Lung (tissue), 12 donors: ENCODE measurements around the gene KCNJ4. TPM values are rescaled to one million over a fixed set of nuclear protein-coding genes. Genes with fewer than 3 reads are reported as not detected.

Experiments
- ATAC-seq: fragments of 200-7000 bp; cut with Tn5 transposase; one replicate; pipeline ENCODE4 v1.9.1; 2020; ENCODE audit warnings: moderate number of reproducible peaks; ENCODE audit not compliant: insufficient read depth, low FRiP score
- DNase-seq, 3 donors: peaks; one replicate each; pipeline ENCODE4 v3.0.0-alpha.2; 2013 to 2017
- H3K27ac ChIP-seq, 2 donors: one replicate each; pipeline ENCODE4 v1.5.1; 2013; ENCODE audit warnings: mild to moderate bottlenecking in 2 of 2, moderate library complexity in 2 of 2, control low read depth in 1 of 2, inconsistent platforms in 1 of 2, low read depth in 1 of 2, low read length in 1 of 2
- H3K27me3 ChIP-seq, 3 donors: one replicate each; pipeline ENCODE4 v1.5.1; 2013; ENCODE audit warnings: low read length in 2 of 3; ENCODE audit not compliant: control insufficient read depth in 3 of 3, insufficient read depth in 3 of 3
- H3K36me3 ChIP-seq, 4 donors: one replicate each; pipeline ENCODE4 v1.5.1; 2013; ENCODE audit warnings: low read length in 4 of 4, mild to moderate bottlenecking in 1 of 4, moderate library complexity in 1 of 4; ENCODE audit not compliant: control insufficient read depth in 4 of 4, insufficient read depth in 4 of 4
- H3K4me1 ChIP-seq, 5 donors: one replicate each; pipeline ENCODE4 v1.5.1; 2013; ENCODE audit warnings: low read length in 5 of 5, mild to moderate bottlenecking in 2 of 5, moderate library complexity in 1 of 5; ENCODE audit not compliant: control insufficient read depth in 5 of 5, insufficient read depth in 5 of 5
- H3K4me3 ChIP-seq: one replicate; pipeline ENCODE4 v1.5.1; 2013; ENCODE audit warnings: mild to moderate bottlenecking, control low read depth, moderate library complexity
- H3K9ac ChIP-seq, 2 donors: one replicate each; pipeline ENCODE4 v1.5.1; 2013; ENCODE audit warnings: low read length in 2 of 2, control low read depth in 1 of 2; ENCODE audit not compliant: insufficient read depth in 1 of 2
- H3K9me3 ChIP-seq, 4 donors: one replicate each; pipeline ENCODE4 v1.5.1; 2013; ENCODE audit warnings: low read length in 3 of 4, mild to moderate bottlenecking in 1 of 4, moderate library complexity in 1 of 4; ENCODE audit not compliant: control insufficient read depth in 4 of 4, insufficient read depth in 3 of 4
- CTCF ChIP-seq: IDR thresholded peaks from 2 replicates; pipeline ENCODE4 v1.5.1; 2012; ENCODE audit warnings: mild to moderate bottlenecking; ENCODE audit errors: control extremely low read depth, extremely low read depth
- WGBS, 2 donors: extraction: QIAGEN DNeasy Blood & Tissue Kit; methylation state at CpG; one replicate each; pipeline ENCODE4 v1.1.7; 2013; 5-methylcytosine and 5-hydroxymethylcytosine counted together
- polyA plus RNA-seq, 2 donors: library from polyadenylated mRNA; stranded (reverse); fragments of 200-250 nt; gene quantifications; one replicate each; pipeline ENCODE4 v1.2.1, GENCODE V29; 2013
- total RNA-seq, 2 donors: library from RNA; depleted of rRNA in 1 of 2; stranded (reverse); fragments of >200 nt in 1 of 2; gene quantifications; one replicate each; pipeline ENCODE4 v1.2.1, GENCODE V29; 2014 to 2021
- donor health status: control.
- donor health status: control.
- donor health status: Bipolar disorder and iron deficiency.
- donor health status: healthy.
- donor health status: DM: yes; HTN: yes; CAD: no.

The KCNJ4 gene
- total and polyA plus RNA-seq, 4 donors = not detected

- no peak overlapping the region for H3K27ac ChIP-seq
- no peak for ATAC-seq
- 89 to 93% methylated on average over 7 of the region's 7 CpGs for WGBS, 2 donors
Measured at GRCh38 chr22:38414009-38414395, 41.0 kb downstream of the KCNJ4 start.

GRCh38 chr22:38413085-38414008, 41.7 kb downstream of the KCNJ4 start:
- Histone ChIP-seq H3K36me3 (no peaks in the 10 kb centered on the region), H3K9ac (no peak overlapping the region), H3K27ac (peak overlapping the region in 1 of 2 donors; percentile 12), H3K4me3 (no peak overlapping the region), H3K9me3 (no peaks in the 10 kb centered on the region), H3K4me1 (peaks cover 0 to 6% (median 3%) of the 10 kb centered on the region in 5 donors), H3K27me3 (no peaks in the 10 kb centered on the region)
- peak; percentile 15 to 22 (median 16) for DNase-seq
- no peak for TF ChIP-seq CTCF
- no peak for ATAC-seq
- 46 to 64% methylated on average over 20 of the region's 20 CpGs for WGBS, 2 donors

More at GRCh38 chr22:38414009-38414395, 41.0 kb downstream of the KCNJ4 start:
- H3K36me3 ChIP-seq = no peaks in the 10 kb centered on the region
- TF ChIP-seq CTCF = no peak
- H3K27me3 ChIP-seq = no peaks in the 10 kb centered on the region
- peak in 1 of 3 donors; percentile 8 for DNase-seq
- no peak overlapping the region for H3K9ac ChIP-seq
- no peaks in the 10 kb centered on the region for H3K9me3 ChIP-seq
- H3K4me3 ChIP-seq = no peak overlapping the region
- H3K4me1 ChIP-seq = peaks cover 0 to 6% (median 3%) of the 10 kb centered on the region in 5 donors

- Histone ChIP-seq H3K4me1 (peaks cover 0 to 6% (median 3%) of the 10 kb centered on the region in 5 donors), H3K27ac (peak overlapping the region in 1 of 2 donors; percentile 12), H3K4me3 (no peak overlapping the region), H3K9me3 (no peaks in the 10 kb centered on the region), H3K36me3 (no peaks in the 10 kb centered on the region), H3K27me3 (no peaks in the 10 kb centered on the region), H3K9ac (no peak overlapping the region)
- DNase-seq (peak in 1 of 3 donors; percentile 22), ATAC-seq (no peak)
- peak; percentile 3 for TF ChIP-seq CTCF
- 12 to 21% methylated on average over 37 to 45 of the region's 45 CpGs for WGBS, 2 donors
Measured at GRCh38 chr22:38412435-38413084, 42.4 kb downstream of the KCNJ4 start.
